ENCODE data around the gene ELF2.

- TF ChIP-seq, protein P1, sequence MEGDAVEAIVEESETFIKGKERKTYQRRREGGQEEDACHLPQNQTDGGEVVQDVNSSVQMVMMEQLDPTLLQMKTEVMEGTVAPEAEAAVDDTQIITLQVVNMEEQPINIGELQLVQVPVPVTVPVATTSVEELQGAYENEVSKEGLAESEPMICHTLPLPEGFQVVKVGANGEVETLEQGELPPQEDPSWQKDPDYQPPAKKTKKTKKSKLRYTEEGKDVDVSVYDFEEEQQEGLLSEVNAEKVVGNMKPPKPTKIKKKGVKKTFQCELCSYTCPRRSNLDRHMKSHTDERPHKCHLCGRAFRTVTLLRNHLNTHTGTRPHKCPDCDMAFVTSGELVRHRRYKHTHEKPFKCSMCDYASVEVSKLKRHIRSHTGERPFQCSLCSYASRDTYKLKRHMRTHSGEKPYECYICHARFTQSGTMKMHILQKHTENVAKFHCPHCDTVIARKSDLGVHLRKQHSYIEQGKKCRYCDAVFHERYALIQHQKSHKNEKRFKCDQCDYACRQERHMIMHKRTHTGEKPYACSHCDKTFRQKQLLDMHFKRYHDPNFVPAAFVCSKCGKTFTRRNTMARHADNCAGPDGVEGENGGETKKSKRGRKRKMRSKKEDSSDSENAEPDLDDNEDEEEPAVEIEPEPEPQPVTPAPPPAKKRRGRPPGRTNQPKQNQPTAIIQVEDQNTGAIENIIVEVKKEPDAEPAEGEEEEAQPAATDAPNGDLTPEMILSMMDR (IDR thresholded peaks at IDR 0.05; ENCODE audit: low read depth, low read length) = no peak
- TF ChIP-seq MYC (IDR thresholded peaks at IDR 0.05; ENCODE audit: low read depth, low read length) (no peak), POLR2A (IDR thresholded peaks at IDR 0.05; ENCODE audit: extremely low read depth, insufficient read length) (no peak)
- TF ChIP-seq, protein P2, sequence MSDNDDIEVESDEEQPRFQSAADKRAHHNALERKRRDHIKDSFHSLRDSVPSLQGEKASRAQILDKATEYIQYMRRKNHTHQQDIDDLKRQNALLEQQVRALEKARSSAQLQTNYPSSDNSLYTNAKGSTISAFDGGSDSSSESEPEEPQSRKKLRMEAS (IDR thresholded peaks at IDR 0.05; ENCODE audit: low read depth, low read length) = no peak
These were observed 26.0 kb upstream of the ELF2 start for GRCh38 chr4:139202991-139203390.
